NCI-H446 treated with DMSO at 0.1 percent for 48 hours (cell line): ENCODE data around the gene MACROD2.

Experiments
- DNase-seq: peaks from one replicate; lab custom pipeline; 2025; lab: John Stamatoyannopoulos, UW

MACROD2 gene

GRCh38 chr20:15917283-15917682 lies 1922.0 kb downstream of the MACROD2 start:
- no peak for DNase-seq

DNA sequence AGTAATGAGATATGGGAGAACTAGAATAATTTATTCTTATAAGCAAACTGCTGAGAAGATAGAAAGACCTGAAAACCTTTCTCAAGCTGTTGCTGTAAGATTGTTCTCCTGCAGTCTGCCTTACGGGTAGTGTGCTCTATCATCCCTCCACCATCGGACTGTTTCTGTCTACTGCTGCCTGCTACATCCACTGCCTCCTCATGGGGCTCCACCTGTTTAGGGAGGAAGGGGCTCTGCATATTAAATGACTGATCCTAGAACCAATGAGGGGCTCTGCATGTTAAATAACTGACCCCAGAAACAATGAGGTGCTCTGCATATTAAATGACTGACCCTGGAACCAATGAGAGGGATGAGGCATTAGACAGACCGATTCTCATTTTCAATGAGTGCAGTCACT lies 1923.3 kb downstream of the MACROD2 start:
- DNase-seq: no peak

DNA sequence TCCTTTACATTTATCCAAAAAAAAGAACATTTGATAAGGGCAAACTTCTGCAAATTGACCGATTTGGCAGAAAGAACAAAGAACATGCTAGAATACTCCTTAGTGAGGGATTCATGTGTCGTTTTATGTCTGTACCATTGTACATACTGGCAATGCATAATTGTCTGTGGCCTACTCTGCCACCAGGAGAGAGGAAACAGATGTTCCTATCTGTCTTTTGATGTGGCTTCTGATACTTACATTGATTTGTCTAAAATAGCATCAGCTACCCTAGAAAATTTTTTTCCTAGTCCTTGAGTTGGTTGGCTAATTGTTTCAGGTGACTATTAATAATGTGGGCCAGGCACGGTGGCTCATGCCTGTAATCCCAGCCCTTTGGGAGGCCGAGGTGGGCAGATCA lies 1923.8 kb downstream of the MACROD2 start:
- DNase-seq: no peak

DNA sequence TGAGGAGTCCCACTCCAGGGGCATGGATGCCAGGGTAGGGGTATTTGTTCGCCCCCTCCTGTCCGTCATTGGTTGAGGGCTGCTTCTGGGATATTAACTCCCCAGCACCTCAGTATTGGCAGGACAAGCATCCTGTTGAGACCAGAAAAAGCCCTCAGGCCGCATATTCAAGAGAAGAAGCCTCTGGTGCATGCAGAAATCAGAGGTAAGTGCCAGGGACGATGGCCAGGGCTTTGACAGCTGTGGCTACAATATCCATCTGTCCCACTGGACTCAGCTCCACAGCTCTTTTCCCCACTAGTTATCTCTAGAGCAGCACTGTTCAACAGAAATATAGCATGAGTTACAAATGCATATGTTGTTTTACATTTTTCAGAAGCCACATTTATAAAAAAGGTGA lies 1926.6 kb downstream of the MACROD2 start:
- DNase-seq: peak; percentile 66

DNA sequence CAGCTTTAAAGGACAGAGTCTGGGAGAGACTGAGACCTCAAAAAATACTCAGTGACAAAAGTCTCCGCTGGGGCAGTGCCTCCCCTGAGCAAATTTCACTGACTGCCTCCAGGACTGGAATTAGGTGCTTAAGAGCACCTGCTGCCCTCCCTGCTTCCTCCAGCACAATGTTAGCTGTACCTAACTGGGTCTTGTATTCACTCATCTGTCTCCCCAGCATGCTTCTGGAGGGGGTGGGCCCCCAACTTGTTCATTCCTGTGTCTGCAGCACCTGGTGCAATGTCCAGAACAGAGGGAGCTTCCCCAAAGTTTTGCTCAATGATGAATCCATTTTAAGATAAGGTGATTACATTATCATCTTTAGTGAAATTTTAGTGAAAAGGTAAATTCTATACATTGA lies 1927.2 kb downstream of the MACROD2 start:
- no peak for DNase-seq

DNA sequence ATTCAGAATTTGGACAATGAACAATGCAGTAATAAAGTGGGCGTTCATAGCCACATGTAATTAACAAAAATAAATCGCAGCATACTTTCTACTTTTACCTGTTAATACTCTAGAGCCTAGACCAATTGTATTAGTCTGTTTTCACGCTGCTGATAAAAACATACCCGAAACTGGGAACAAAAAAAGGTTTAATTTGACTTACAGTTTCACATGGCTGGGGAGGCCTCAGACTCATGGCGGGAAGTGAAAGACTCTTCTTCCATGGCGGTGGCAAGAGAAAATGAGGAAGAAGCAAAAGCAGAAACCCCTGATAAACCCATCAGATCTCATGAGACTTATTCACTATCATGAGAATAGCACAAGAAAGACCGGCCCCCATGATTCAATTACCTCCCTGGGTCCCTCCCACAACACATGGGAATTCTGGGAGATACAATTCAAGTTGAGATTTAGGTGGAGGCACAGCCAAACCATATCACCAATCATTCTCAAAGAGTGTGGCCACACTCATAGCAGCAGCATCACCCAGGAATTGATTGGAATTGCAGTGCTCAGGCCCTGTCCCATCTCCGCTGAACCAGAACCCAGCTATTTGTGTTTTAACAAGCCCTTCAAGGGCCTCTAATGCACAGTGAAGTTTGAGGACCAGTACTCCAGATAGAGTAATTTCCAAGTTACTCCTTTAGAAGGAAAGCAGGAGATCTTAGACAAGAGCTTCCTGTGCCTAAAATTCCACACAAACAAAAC lies 1927.9 kb downstream of the MACROD2 start:
- no peak for DNase-seq

- no peak for DNase-seq
Measured at GRCh38 chr20:15924556-15924955, 1929.2 kb downstream of the MACROD2 start.

DNA sequence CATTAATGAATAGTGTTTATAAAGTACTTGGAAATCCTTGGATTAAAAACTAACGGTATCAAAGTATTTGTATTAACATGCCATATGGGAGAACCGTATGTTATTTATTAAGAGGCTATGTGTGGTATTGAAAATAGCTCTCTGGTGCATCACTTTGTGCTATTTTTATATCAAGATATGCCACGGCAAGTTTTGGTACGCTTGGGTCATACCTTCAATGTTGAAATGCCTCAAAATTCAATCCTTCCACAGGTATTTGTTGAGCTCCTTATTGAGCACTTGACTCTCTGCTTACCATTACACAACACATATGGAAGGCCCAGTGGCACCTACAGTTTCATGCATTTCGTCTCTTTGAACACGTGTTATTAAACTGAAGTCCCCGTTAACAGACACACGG lies 1930.1 kb downstream of the MACROD2 start:
- DNase-seq: no peak

GRCh38 chr20:15927893-15928650 lies 1932.8 kb downstream of the MACROD2 start:
- DNase-seq: no peak

- no peak for DNase-seq
Measured at GRCh38 chr20:15928946-15929345, 1933.6 kb downstream of the MACROD2 start.

DNA sequence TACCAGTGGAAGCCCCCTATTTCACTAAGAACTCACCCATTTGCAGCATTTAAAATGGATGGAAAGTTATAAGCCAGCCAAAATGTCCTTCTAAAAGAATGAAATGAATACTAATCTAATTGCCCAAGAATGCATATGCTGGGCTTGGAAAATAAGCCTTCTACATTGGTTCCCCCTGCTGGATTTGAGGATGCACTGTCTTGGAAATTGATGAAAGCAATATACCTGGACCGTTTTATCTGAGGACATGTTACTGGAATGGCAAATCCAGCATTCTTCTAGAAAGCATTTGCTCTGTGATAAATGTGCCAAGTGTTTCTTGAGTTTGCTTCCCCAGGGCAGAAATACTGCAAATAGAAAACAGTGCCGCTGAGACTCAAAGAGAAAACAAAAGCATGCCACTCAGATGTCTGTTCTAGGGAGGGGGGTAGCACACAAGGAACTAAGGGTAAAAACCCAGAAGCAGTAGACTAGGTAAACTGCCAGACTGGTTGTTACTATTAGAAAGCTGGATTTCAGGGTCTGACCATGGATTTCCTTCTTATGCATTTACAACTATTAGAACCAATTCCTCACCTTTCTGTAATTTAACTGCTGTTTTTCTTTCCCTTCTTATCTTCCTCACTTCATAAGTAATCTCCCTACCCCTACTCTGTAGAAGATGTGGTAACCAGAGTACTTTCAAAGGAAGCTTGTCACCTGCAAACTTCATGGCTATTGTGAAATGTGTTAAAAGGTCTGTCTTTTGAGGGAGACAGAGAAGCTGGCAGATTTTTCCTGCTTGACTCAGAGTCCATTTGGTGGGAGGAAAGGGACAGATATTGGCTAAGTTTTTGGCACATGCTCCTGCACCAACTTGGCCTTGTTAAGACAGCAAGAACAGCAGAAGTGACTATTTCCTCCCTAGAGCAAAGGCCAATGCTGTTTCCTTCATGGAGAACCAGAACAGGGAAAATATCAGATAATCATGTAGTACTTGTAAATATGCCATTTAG lies 1935.3 kb downstream of the MACROD2 start:
- peak; percentile 60 for DNase-seq

DNA sequence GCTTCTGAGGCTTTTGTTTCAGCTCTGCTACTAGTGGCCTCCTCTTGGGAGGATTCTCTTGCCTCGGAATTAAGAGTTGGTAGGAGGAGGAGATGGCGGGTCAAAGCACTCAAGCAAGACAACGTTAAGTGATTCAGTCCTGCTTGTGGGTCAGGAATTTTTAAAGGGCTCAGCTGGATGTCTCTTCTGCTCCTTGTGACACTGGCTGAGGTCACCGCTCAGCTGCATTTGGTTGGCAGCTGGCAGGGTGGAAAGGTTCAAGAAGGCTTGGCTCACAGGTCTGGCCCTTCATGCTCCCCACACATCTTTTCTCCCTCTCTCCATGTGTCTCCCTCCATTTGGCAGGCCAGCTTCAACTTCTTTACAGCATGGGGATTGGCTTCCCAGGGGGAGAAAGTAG lies 1936.6 kb downstream of the MACROD2 start:
- no peak for DNase-seq

DNA sequence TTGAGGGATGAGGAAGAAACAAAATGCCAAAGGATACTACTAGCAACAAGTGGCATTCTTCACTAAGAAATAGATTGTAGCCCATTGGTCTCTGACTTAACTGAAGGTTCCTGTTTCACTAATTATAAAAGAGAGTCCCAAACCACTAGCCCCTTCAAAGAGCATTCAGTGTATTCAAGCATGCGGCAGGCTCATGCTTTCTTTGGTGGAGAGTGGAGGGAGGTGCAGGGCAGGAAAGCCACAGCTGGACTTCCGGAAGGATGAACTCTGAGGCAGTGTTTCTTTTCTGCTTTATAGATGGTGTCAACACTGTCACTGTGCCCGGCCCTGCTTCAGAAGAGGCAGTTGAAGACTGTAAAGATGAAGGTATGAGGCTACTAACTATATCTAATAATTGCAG lies 1941.9 kb downstream of the MACROD2 start:
- DNase-seq: no peak

- no peak for DNase-seq
Measured at GRCh38 chr20:15938847-15939246, 1943.5 kb downstream of the MACROD2 start.

DNA sequence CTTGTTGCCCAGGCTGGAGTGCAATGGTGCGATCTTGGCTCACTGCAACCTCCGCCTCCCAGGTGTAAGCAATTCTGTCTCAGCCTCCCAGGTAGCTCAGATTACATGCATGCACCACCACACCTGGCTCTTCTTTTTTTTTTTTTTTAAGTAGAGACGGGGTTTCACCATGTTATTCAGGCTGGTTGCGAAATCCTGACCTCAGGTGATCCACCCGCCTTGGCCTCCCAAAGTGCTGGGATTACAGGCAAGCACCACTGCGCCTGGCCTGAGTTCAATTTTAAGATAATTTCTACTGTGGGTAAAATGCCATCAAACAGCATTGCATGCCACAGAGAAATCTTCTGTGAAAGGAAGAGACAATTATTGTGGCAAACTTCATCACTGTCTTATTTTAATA lies 1944.8 kb downstream of the MACROD2 start:
- DNase-seq: no peak

GRCh38 chr20:15942130-15942529 lies 1946.8 kb downstream of the MACROD2 start:
- peak; percentile 49 for DNase-seq

- peak; percentile 33 for DNase-seq
Measured at GRCh38 chr20:15945289-15945688, 1950.0 kb downstream of the MACROD2 start.

- DNase-seq: no peak
Measured at GRCh38 chr20:15949391-15949790, 1954.1 kb downstream of the MACROD2 start.

DNA sequence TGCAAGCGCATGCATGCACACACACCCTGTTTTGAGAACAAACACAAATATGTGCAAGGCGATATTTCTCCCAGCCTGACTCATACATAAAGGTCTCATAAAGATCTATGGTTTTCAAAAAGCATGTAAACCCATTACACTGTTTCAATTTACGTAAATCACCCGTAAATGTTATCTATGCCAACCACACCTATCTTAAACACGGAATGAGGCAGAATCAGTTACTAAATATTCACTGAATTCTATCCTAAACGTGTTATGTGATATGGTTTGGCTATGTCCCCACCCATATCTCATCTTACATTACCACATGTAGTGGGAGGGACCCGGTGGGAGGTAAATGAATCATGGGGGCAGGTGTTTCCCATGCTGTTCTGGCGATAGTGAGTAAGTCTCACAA lies 1956.3 kb downstream of the MACROD2 start:
- no peak for DNase-seq

GRCh38 chr20:15958142-15958541 lies 1962.8 kb downstream of the MACROD2 start:
- DNase-seq: no peak

DNA sequence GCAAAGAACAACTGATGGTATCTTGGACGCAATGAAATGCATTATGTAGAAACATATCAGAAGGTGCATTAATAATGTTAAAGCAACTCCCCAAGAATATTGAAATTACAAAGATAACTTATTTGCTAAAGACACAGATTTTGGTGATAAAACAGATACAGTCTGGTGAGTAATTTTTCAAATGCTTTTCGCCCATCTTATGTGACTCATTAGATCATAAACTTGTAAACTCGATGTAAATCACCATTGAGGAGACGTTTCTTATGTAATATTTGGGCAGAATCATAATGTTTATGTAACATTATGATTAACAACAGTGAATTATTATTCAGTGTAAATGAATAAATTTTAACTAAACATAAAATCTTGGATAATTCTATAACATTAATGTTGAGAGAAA lies 1969.8 kb downstream of the MACROD2 start:
- DNase-seq: no peak

DNA sequence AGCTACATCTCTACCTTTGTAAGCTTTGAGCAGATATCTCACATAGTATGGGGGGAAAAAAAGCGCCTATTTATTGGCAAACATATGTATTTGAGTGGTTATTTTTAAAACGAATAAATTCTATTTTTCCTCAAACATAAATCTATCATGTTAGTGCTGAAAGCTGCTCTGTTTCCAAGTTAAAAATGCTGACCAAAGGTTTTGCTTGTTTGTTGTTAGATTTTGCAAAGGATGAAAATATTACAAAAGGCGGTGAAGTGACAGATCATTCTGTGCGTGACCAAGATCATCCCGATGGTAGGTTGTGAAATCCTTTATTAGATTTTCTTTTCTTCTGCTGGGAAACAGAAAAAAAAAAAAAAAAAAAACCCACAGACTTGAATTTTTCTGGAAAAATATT lies 1972.0 kb downstream of the MACROD2 start:
- DNase-seq: no peak
